B cell (primary cell): ENCODE results near the gene DYNLT4. TPM values are rescaled to one million over a fixed set of nuclear protein-coding genes. Genes with fewer than 3 reads are reported as not detected.

Experiments
- ATAC-seq: fragments of 200-7000 bp; cut with Tn5 transposase; one replicate; pipeline ENCODE4 v1.10.0; 2021; ENCODE audit warnings: low read depth, mild to moderate bottlenecking, moderate number of reproducible peaks, moderate library complexity
- CTCF ChIA-PET: fragments of 350-600 bp; sonication (Branson Sonifier 250); formaldehyde crosslinking; loops from one replicate; lab custom pipeline; 2021; ENCODE audit warnings: antibody characterized with exemption, inconsistent platforms; lab: Charles Lee
- POLR2A ChIA-PET: fragments of 350-600 bp; sonication (Branson Sonifier 250); formaldehyde crosslinking; loops from one replicate; lab custom pipeline; 2021; ENCODE audit warnings: antibody characterized with exemption; lab: Charles Lee
- DNase-seq: peaks from one replicate; pipeline ENCODE4 v3.0.0; 2013
- H2AFZ ChIP-seq: 2 replicates; pipeline ENCODE4 v1.6.1; 2012; ENCODE audit warnings: mild to moderate bottlenecking, low read depth, low read length; ENCODE audit not compliant: insufficient read depth, poor library complexity, severe bottlenecking
- H3K27ac ChIP-seq, 2 donors: 1 replicate in 1 of 2; 2 replicates in 1 of 2; pipeline ENCODE4 v1.5.1; 2012 to 2013; ENCODE audit warnings: low read length in 2 of 2, mild to moderate bottlenecking in 2 of 2, moderate library complexity in 1 of 2
- H3K27me3 ChIP-seq, 4 experiments: fragments of 200-600 bp in 1 of 4; sonication (generic) in 1 of 4; replicated peaks in 1 of 4; 1 replicate in 2 of 4; 2 replicates in 2 of 4; pipeline versions ENCODE4 v1.6.1 to v1.7.0; 2013 to 2016; ENCODE audit warnings: low read length in 3 of 4, mild to moderate bottlenecking in 2 of 4, mixed read lengths in 1 of 4, moderate library complexity in 1 of 4; ENCODE audit not compliant: insufficient read depth in 4 of 4, control insufficient read depth in 3 of 4; ENCODE audit errors: control extremely low read depth in 1 of 4
- H3K36me3 ChIP-seq, 2 experiments: replicated peaks in 1 of 2; 1 replicate in 1 of 2; 2 replicates in 1 of 2; pipeline versions ENCODE4 v1.6.1 to v1.7.1; 2013; ENCODE audit warnings: low read length in 1 of 2; ENCODE audit not compliant: insufficient read depth in 2 of 2, control insufficient read depth in 1 of 2; ENCODE audit errors: control extremely low read depth in 1 of 2, extremely low read depth in 1 of 2
- H3K4me1 ChIP-seq, 2 donors: fragments of 200-600 bp in 1 of 2; sonication (generic) in 1 of 2; 1 replicate in 1 of 2; 2 replicates in 1 of 2; pipeline versions ENCODE4 v1.5.1 to v1.6.1; 2013 to 2017; ENCODE audit warnings: low read length in 2 of 2; ENCODE audit not compliant: control insufficient read depth in 2 of 2, insufficient read depth in 2 of 2
- H3K4me2 ChIP-seq: replicated peaks from 2 replicates; pipeline ENCODE3; 2012; ENCODE audit warnings: mild to moderate bottlenecking, low read depth, low read length; ENCODE audit not compliant: poor library complexity, severe bottlenecking
- H3K4me3 ChIP-seq, 5 experiments: fragments of 200-600 bp in 1 of 5; sonication (generic) in 1 of 5; 1 replicate in 3 of 5; 2 replicates in 2 of 5; pipeline versions ENCODE4 v1.5.1 to v1.7.0; 2011 to 2016; ENCODE audit warnings: low read length in 4 of 5, mild to moderate bottlenecking in 4 of 5, low read depth in 2 of 5, control low read depth in 1 of 5, moderate library complexity in 1 of 5; ENCODE audit not compliant: insufficient read depth in 1 of 5; ENCODE audit errors: control extremely low read depth in 1 of 5, extremely low read depth in 1 of 5
- H3K79me2 ChIP-seq: fragments of 200-600 bp; sonication (generic); one replicate; pipeline ENCODE4 v1.6.0; 2016; ENCODE audit warnings: low read length; ENCODE audit not compliant: control insufficient read depth, insufficient read depth
- H3K9ac ChIP-seq: fragments of 200-600 bp; sonication (generic); 2 replicates; pipeline ENCODE4 v1.6.1; 2017; ENCODE audit warnings: mild to moderate bottlenecking, low read length, moderate library complexity
- H3K9me3 ChIP-seq, 3 donors: one replicate each; pipeline versions ENCODE4 v1.6.1 to v1.7.1; 2013; ENCODE audit warnings: low read length in 2 of 3; ENCODE audit not compliant: control insufficient read depth in 2 of 3, insufficient read depth in 1 of 3; ENCODE audit errors: control extremely low read depth in 1 of 3
- H4K20me1 ChIP-seq: 2 replicates; pipeline ENCODE4 v1.6.0; 2012; ENCODE audit warnings: mild to moderate bottlenecking, low read length; ENCODE audit not compliant: insufficient read depth, control insufficient read depth, poor library complexity, severe bottlenecking
- H3K27ac Mint-ChIP-seq: one replicate; pipeline ENCODE4 v1.8.0; 2021; ENCODE audit warnings: mixed read lengths
- H3K27me3 Mint-ChIP-seq: one replicate; pipeline ENCODE4 v1.8.0; 2021; ENCODE audit warnings: mixed read lengths
- H3K4me1 Mint-ChIP-seq: one replicate; pipeline ENCODE4 v1.8.0; 2021; ENCODE audit warnings: mixed read lengths
- H3K4me3 Mint-ChIP-seq: one replicate; pipeline ENCODE4 v1.8.0; 2021; ENCODE audit warnings: mixed read lengths
- H3K9me3 Mint-ChIP-seq: one replicate; pipeline ENCODE4 v1.8.0; 2022; ENCODE audit warnings: mixed read lengths; ENCODE audit not compliant: insufficient read depth
- EZH2 ChIP-seq: IDR thresholded peaks from 2 replicates; pipeline ENCODE4 v1.6.1; 2012; ENCODE audit warnings: borderline replicate concordance, low read depth, mild to moderate bottlenecking, moderate library complexity, low read length; ENCODE audit not compliant: insufficient read depth, poor library complexity, severe bottlenecking
- WGBS: methylation state at CpG from one replicate; pipeline ENCODE4 v1.1.5; 2013; ENCODE audit warnings: missing lambda C conversion rate; ENCODE audit not compliant: insufficient coverage; 5-methylcytosine and 5-hydroxymethylcytosine counted together
- intact Hi-C: fragments of 100-400 bp; cut with micrococcal nuclease; formaldehyde crosslinking; loops from one replicate; pipeline ENCODE4 v1.10.0; 2022
- polyA plus RNA-seq: library from polyadenylated mRNA; depleted of rRNA; stranded (reverse); fragments of >200 nt; gene quantifications from 2 replicates; pipeline ENCODE4 v1.2.3, GENCODE V29; 2012
- total RNA-seq, 2 donors: library from RNA; stranded (reverse); fragments of 120-200 nt in 1 of 2; gene quantifications; 1 replicate in 1 of 2; 2 replicates in 1 of 2; pipeline versions ENCODE4 v1.2.3 to v1.2.4, GENCODE V29; 2013 to 2022
- TF ChIP-seq, protein P1 (sequence below): fragments of 200-600 bp; IDR thresholded peaks from one replicate; pipeline ENCODE4 v1.8.0; 2022; ENCODE audit warnings: antibody characterized with exemption, mild to moderate bottlenecking

The DYNLT4 gene
- total and polyA plus RNA-seq, 2 donors (not counting 1 experiment from before 2014, with no cell fraction given) = 0.19 to 0.39 TPM

DNA sequence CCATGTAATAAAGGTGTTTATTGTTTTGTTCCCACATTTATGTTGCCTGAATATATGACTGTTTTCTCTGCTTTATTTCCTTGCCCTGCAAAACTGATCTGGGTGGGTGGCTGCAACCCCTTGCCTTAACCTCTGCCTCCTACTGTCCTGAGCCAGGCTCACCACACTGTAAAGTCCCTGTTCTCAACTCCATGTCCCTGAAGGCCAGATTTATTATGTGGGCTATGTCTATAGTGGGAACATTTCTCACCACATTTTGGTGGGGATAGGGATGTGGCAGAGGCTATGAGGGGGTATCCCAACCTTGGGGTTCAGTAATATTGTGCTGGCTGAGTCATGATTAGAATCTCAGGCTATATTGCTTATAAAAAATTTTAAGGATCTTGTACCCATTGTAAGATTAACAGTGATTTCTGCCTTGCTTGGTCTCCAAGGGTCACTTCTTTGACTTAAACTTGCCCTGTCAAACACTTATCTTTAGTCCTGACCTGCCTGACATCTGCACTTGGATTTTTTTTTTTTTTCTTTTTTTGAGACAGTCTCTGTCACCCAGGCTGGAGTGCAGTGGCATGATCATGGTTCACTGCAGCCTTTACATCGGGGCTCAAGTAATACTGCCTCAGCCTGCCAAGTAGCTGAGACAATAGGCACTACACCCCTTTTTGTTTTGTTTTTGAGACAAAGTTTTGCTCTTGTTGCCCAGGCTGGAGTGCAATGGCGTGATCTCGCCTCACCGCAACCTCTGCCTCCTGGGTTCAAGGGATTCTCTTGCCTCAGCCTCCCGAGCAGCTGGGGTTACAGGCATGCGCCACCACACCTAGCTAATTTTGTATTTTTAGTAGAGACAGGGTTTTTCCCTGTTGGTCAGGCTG lies 28.2 kb downstream of the DYNLT4 start:
- no peak overlapping the region for H3K27ac Mint-ChIP-seq
- no peaks in the 10 kb centered on the region for H3K27me3 Mint-ChIP-seq
- ChIA-PET CTCF (interaction anchor here (0.8 kb wide), 1 partner anchor 48 kb away, joined by 3 read pairs; the partner anchor contains the start of gene RNU5D-1), POLR2A (interaction anchor here (0.9 kb wide), 1 partner anchor 14 kb away, joined by 3 read pairs; no protein-coding TSS in a partner anchor)
- H3K4me2 ChIP-seq = no peak overlapping the region
- no peak overlapping the region for H3K9ac ChIP-seq
- no peak overlapping the region for H2AFZ ChIP-seq
- intact Hi-C loops = loop anchor here (5.0 kb wide), 1 partner anchor 233 kb away; the partner anchor contains the start of genes HECTD3 and UROD
- no peaks in the 10 kb centered on the region for H3K9me3 ChIP-seq
- TF ChIP-seq, protein P1, sequence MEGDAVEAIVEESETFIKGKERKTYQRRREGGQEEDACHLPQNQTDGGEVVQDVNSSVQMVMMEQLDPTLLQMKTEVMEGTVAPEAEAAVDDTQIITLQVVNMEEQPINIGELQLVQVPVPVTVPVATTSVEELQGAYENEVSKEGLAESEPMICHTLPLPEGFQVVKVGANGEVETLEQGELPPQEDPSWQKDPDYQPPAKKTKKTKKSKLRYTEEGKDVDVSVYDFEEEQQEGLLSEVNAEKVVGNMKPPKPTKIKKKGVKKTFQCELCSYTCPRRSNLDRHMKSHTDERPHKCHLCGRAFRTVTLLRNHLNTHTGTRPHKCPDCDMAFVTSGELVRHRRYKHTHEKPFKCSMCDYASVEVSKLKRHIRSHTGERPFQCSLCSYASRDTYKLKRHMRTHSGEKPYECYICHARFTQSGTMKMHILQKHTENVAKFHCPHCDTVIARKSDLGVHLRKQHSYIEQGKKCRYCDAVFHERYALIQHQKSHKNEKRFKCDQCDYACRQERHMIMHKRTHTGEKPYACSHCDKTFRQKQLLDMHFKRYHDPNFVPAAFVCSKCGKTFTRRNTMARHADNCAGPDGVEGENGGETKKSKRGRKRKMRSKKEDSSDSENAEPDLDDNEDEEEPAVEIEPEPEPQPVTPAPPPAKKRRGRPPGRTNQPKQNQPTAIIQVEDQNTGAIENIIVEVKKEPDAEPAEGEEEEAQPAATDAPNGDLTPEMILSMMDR = no peak
- no peak for TF ChIP-seq EZH2
- H3K4me3 Mint-ChIP-seq = no peak overlapping the region
- 80% methylated on average over 2 of the region's 6 CpGs for WGBS
- H3K4me1 Mint-ChIP-seq = peaks cover 46% of the 10 kb centered on the region
- H3K36me3 ChIP-seq = peaks cover 0 to 54% of the 10 kb centered on the region in 2 experiments
- peaks cover 22 to 37% of the 10 kb centered on the region in 2 donors for H3K4me1 ChIP-seq
- peaks cover 5% of the 10 kb centered on the region for H3K79me2 ChIP-seq
- ATAC-seq (no peak), DNase-seq (no peak)
- no peaks in the 10 kb centered on the region for H3K9me3 Mint-ChIP-seq
- H3K4me3 ChIP-seq = no peak overlapping the region
- H3K27ac ChIP-seq = no peak overlapping the region
- peaks cover 39% of the 10 kb centered on the region for H4K20me1 ChIP-seq
- no peaks in the 10 kb centered on the region for H3K27me3 ChIP-seq
